Measurements from ENCODE around the gene APOL5.

DNA sequence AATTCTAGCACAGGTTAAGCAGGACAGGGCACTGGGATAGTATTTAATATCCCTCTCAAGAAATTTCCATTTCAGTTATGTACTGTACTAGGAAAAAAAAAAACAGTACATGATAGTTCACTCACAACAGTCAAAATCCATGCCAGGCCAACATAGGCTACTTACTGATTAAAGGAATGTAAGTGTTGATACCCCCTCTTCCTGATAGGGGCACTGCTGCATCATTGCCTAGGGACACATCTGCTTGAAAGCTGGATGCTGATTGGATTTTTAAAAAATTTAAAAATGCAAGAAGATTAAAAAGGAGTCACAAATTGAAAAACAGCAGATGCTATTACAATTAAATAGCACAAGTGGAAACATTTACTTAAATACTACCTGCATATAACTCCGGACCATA, 43.4 kb downstream of the APOL5 start:
- TF ChIP-seq EGR1 (conservative IDR thresholded peaks at IDR 0.05) (no peak), SAP30 (IDR thresholded peaks at IDR 0.05; ENCODE audit: borderline replicate concordance, insufficient read depth, low read depth, low read length, poor library complexity, severe bottlenecking) (no peak), SIX5 (IDR thresholded peaks at IDR 0.05; ENCODE audit: borderline replicate concordance in 1 of 2, insufficient read depth in 1 of 2, low read depth in 1 of 2, low read length in 2 of 2) (no peak), CEBPB (tag; IDR thresholded peaks at IDR 0.05) (no peak), TAF15 (IDR thresholded peaks at IDR 0.05; ENCODE audit: low read depth, low read length) (no peak), ZZZ3 (IDR thresholded peaks at IDR 0.05) (no peak), POLR2A (conservative IDR thresholded peaks at IDR 0.05) (no peak), ATF7 (IDR thresholded peaks at IDR 0.05) (no peak), NR1H2 (CRISPR knock-in tag; IDR thresholded peaks at IDR 0.05) (no peak)
- TF ChIP-seq, protein P1, sequence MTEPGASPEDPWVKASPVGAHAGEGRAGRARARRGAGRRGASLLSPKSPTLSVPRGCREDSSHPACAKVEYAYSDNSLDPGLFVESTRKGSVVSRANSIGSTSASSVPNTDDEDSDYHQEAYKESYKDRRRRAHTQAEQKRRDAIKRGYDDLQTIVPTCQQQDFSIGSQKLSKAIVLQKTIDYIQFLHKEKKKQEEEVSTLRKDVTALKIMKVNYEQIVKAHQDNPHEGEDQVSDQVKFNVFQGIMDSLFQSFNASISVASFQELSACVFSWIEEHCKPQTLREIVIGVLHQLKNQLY (CRISPR knock-in tag; conservative IDR thresholded peaks at IDR 0.05) = no peak
